Chondrocyte (in vitro differentiated cells): ENCODE measurements around the gene GPHB5. TPM values are rescaled to one million over a fixed set of nuclear protein-coding genes. Genes with fewer than 3 reads are reported as not detected.

Source experiments
- DNase-seq: peaks from one replicate; pipeline ENCODE4 v3.0.0; 2021; ENCODE audit warnings: mixed read lengths, low spot score
- H3K27ac Mint-ChIP-seq: one replicate; pipeline ENCODE4 v1.8.0; 2021; ENCODE audit warnings: mild to moderate bottlenecking, moderate library complexity, mixed read lengths; ENCODE audit not compliant: unreplicated experiment
- H3K27me3 Mint-ChIP-seq: 2 replicates; pipeline ENCODE4 v1.8.0; 2021; ENCODE audit warnings: low read depth, mixed read lengths
- H3K36me3 Mint-ChIP-seq: 2 replicates; pipeline ENCODE4 v1.8.0; 2021; ENCODE audit warnings: low read depth, mixed read lengths
- H3K4me1 Mint-ChIP-seq: 2 replicates; pipeline ENCODE4 v1.8.0; 2021; ENCODE audit warnings: low read depth, mild to moderate bottlenecking, mixed read lengths
- H3K4me3 Mint-ChIP-seq: one replicate; pipeline ENCODE4 v1.8.0; 2021; ENCODE audit warnings: mild to moderate bottlenecking, moderate library complexity, mixed read lengths; ENCODE audit not compliant: unreplicated experiment
- H3K9me3 Mint-ChIP-seq: 2 replicates; pipeline ENCODE4 v1.8.0; 2021; ENCODE audit warnings: low read depth, mixed read lengths
- total RNA-seq: library from RNA; stranded (reverse); gene quantifications from 3 replicates; pipeline ENCODE4 v1.2.1, GENCODE V29; 2021
- TF ChIP-seq, protein P1 (sequence below): fragments of 200-600 bp; sonication (generic); IDR thresholded peaks from 2 replicates; pipeline ENCODE4 v1.5.0; 2021; ENCODE audit warnings: antibody characterized with exemption, mild to moderate bottlenecking, moderate library complexity

The GPHB5 gene
- total RNA-seq, 1 donor from 2014 or later, result not detected

GRCh38 chr14:63301891-63302534 is 16.7 kb downstream of the GPHB5 start:
- Mint-ChIP-seq H3K4me1 (no peaks in the 10 kb centered on the region), H3K9me3 (no peaks in the 10 kb centered on the region), H3K4me3 (no peak overlapping the region), H3K27ac (no peak overlapping the region), H3K27me3 (peaks cover 2% of the 10 kb centered on the region), H3K36me3 (no peaks in the 10 kb centered on the region)
- TF ChIP-seq, protein P1, sequence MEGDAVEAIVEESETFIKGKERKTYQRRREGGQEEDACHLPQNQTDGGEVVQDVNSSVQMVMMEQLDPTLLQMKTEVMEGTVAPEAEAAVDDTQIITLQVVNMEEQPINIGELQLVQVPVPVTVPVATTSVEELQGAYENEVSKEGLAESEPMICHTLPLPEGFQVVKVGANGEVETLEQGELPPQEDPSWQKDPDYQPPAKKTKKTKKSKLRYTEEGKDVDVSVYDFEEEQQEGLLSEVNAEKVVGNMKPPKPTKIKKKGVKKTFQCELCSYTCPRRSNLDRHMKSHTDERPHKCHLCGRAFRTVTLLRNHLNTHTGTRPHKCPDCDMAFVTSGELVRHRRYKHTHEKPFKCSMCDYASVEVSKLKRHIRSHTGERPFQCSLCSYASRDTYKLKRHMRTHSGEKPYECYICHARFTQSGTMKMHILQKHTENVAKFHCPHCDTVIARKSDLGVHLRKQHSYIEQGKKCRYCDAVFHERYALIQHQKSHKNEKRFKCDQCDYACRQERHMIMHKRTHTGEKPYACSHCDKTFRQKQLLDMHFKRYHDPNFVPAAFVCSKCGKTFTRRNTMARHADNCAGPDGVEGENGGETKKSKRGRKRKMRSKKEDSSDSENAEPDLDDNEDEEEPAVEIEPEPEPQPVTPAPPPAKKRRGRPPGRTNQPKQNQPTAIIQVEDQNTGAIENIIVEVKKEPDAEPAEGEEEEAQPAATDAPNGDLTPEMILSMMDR, result no peak
- DNase-seq, result no peak

DNA sequence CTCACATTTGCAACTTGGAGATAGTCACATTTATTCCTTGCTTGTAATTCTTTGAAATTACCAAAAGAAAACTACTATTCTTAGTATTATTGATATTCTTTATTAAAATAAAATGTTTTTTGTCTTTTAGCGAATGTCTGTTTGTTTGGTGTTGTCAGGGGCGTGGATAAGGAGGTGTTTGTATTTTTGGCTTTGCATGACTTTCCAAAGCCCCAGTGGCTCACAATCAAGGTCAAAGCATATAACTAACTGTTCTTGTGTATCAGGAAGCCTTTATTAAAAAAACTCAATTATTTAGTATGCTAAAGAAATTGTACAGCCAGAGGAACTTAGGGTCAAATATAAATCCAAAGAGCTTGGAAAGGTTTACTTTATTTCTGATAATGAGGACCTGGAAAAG is 17.9 kb downstream of the GPHB5 start:
- DNase-seq, result no peak
- Mint-ChIP-seq H3K27ac (no peak overlapping the region), H3K9me3 (no peaks in the 10 kb centered on the region), H3K27me3 (peaks cover 2% of the 10 kb centered on the region), H3K4me3 (no peak overlapping the region), H3K4me1 (peaks cover 6% of the 10 kb centered on the region), H3K36me3 (no peaks in the 10 kb centered on the region)
- TF ChIP-seq, protein P1, result no peak

- Mint-ChIP-seq H3K4me1 (peaks cover 15% of the 10 kb centered on the region), H3K27ac (no peak overlapping the region), H3K9me3 (peaks cover 8% of the 10 kb centered on the region), H3K4me3 (no peak overlapping the region), H3K36me3 (peaks cover 1% of the 10 kb centered on the region), H3K27me3 (peaks cover 2% of the 10 kb centered on the region)
- TF ChIP-seq, protein P1, result no peak
- no peak for DNase-seq
Measured at GRCh38 chr14:63299351-63300110, 19.2 kb downstream of the GPHB5 start.

DNA sequence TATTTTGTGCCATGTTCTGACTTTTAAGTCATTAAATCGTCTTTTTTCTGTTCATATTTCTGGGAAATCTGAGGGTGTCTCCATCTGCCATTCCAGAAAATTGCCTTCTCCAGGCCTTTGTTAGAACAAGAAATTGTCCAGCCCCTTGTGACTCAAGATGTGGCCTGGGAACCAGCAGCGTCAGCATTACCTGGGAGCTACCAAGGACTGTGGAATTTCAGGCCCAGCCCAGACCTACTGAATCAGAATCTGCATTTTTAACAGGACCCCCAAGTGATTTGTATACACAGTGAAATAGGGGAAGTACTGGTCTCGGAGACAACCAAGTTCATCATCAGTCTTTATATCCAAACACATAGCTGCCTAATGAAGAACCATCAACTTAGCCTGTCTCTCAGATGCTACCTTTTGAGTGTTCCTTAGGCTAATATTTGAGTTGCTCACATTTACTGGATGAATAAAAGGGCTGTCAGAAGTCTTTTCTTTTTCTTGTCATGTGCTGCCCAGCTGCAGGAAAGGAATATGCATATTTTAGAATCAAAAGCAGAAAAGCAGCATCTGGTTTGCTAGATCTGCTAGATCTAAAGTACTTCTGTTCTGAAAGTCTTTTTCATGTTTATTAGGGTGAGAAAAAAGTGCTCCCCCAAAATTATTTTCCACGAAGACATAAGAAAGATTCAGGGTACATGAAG is 21.2 kb downstream of the GPHB5 start:
- Mint-ChIP-seq H3K27me3 (peaks cover 2% of the 10 kb centered on the region), H3K4me1 (peaks cover 15% of the 10 kb centered on the region), H3K27ac (no peak overlapping the region), H3K36me3 (peaks cover 12% of the 10 kb centered on the region), H3K4me3 (no peak overlapping the region), H3K9me3 (peaks cover 11% of the 10 kb centered on the region)
- DNase-seq, result no peak
- TF ChIP-seq, protein P1, result no peak

GRCh38 chr14:63296060-63296563 is 22.6 kb downstream of the GPHB5 start:
- Mint-ChIP-seq H3K27me3 (peaks cover under 1% of the 10 kb centered on the region), H3K36me3 (peaks cover 26% of the 10 kb centered on the region), H3K4me3 (no peak overlapping the region), H3K27ac (peak overlapping the region; percentile 70), H3K9me3 (peaks cover 11% of the 10 kb centered on the region), H3K4me1 (peaks cover 15% of the 10 kb centered on the region)
- TF ChIP-seq, protein P1, result no peak
- no peak for DNase-seq
